ENCODE data around the gene SDHB. TPM values are rescaled to one million over a fixed set of nuclear protein-coding genes. Genes with fewer than 3 reads are reported as not detected.

Gene SDHB
- total RNA-seq, 6 experiments from 2014 or later: 112 to 128 (median 116) TPM

- peaks cover 5% of the 10 kb centered on the region for H3K9me3 Mint-ChIP-seq
- DNase-seq: no peak
- H3K36me3 Mint-ChIP-seq (ENCODE audit: low read depth): no peaks in the 10 kb centered on the region
- H3K4me3 Mint-ChIP-seq: no peak overlapping the region
- H3K27me3 Mint-ChIP-seq (ENCODE audit: insufficient read depth): peaks cover 46% of the 10 kb centered on the region
- H3K4me1 Mint-ChIP-seq (ENCODE audit: low read depth): peaks cover 9% of the 10 kb centered on the region; the same call in 1 of the 2 replicates
- H3K27ac Mint-ChIP-seq: no peak overlapping the region
- no peak for TF ChIP-seq CTCF (IDR thresholded peaks at IDR 0.05)
These were observed 44.0 kb upstream of the SDHB start for GRCh38 chr1:17097787-17098186.

DNA sequence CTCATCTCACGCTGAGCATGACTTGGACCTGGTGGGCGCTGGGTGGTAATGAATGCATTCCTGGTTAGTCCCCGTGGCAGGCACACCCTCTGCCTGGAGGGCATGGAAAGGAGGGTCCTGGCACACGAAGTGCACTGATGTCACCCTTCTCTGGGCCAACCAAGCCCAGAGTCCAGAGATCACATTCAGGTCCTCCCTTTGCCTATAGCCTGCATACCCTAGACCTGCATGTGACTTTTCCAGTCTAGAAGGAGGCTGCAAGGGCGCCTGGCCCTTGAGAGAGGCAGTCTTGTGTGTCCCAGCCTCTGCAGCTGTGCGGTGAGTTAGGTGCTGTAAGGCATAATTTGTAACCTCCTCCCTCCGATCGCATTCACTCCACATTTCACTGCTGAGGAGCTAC is 43.3 kb upstream of the SDHB start:
- H3K36me3 Mint-ChIP-seq (ENCODE audit: low read depth): no peaks in the 10 kb centered on the region
- TF ChIP-seq CTCF (IDR thresholded peaks at IDR 0.05): no peak
- DNase-seq: no peak
- H3K27me3 Mint-ChIP-seq (ENCODE audit: insufficient read depth): peaks cover 45% of the 10 kb centered on the region
- H3K4me3 Mint-ChIP-seq: no peak overlapping the region
- no peak overlapping the region for H3K27ac Mint-ChIP-seq
- H3K4me1 Mint-ChIP-seq (ENCODE audit: low read depth): peaks cover 9% of the 10 kb centered on the region; the same call in 1 of the 2 replicates
- peaks cover 7% of the 10 kb centered on the region for H3K9me3 Mint-ChIP-seq

DNA sequence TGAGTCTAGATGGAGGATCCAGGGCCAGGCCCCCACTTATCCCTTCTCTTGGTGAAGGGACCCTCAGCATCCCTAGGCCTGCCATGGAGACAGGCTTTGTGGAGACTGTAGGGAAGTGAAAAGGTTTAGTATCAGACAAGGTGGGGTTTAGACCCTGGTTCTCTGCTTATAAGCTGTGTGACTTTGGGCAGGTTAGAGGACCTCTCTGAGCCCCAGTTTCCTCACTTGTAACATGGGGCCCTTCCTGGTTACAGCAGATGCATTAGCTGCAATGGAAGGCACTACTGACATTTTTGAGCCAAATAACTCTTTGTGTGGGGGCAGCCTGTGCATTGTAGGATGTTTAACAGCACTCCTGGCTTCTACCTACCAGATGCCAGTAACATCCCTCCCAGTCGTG is 42.8 kb upstream of the SDHB start:
- Mint-ChIP-seq H3K27ac (no peak overlapping the region), H3K4me3 (no peak overlapping the region), H3K4me1 (ENCODE audit: low read depth) (peaks cover 9% of the 10 kb centered on the region; the same call in 1 of the 2 replicates), H3K27me3 (ENCODE audit: insufficient read depth) (peaks cover 44% of the 10 kb centered on the region), H3K36me3 (ENCODE audit: low read depth) (no peaks in the 10 kb centered on the region), H3K9me3 (peaks cover 8% of the 10 kb centered on the region)
- DNase-seq: no peak
- no peak for TF ChIP-seq CTCF (IDR thresholded peaks at IDR 0.05)

DNA sequence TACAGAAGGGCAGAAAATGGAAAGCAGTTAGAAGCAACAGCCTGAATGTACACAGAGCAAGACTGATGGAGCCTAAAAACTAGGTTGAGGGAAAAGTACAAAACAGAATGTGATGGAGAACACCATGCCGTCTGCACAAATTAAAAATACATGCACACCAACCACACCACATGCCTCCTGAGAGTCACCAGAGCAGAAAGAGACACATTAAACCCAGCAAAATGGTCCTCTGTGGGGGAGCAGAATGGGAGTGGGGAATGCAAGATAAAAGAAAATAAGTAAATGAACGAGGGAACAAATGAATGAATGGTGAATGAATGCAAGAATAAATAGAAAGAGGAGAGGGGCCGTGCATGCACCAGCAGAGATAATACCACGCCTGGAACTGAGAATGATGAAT is 41.3 kb upstream of the SDHB start:
- H3K27ac Mint-ChIP-seq: no peak overlapping the region
- H3K27me3 Mint-ChIP-seq (ENCODE audit: insufficient read depth): peaks cover 39% of the 10 kb centered on the region
- H3K4me1 Mint-ChIP-seq (ENCODE audit: low read depth): peaks cover 15% of the 10 kb centered on the region
- H3K36me3 Mint-ChIP-seq (ENCODE audit: low read depth): no peaks in the 10 kb centered on the region
- H3K9me3 Mint-ChIP-seq: peaks cover 8% of the 10 kb centered on the region
- DNase-seq: no peak
- no peak for TF ChIP-seq CTCF (IDR thresholded peaks at IDR 0.05)
- H3K4me3 Mint-ChIP-seq: no peak overlapping the region

DNA sequence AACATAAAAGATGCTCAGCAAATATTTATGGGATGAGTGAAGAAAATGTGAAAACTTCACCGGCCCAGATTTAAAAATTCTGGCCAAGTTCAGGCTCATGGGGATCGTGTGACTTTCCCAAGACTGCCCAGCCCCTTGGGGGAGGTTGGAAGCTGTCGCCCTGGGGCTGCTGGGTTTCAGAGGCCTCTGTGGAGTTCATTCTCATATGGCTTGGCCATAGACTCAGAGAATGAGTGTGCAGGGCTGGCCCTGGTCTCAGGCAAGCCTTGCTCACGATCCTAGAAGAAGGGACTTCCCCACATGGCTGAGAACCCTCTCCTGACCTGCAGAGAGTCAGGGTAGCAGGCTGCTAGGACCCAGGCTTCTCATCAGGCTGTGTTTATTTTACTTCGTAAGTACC is 40.8 kb upstream of the SDHB start:
- peak; percentile 10 for DNase-seq
- no peak overlapping the region for H3K27ac Mint-ChIP-seq
- H3K4me1 Mint-ChIP-seq (ENCODE audit: low read depth): peaks cover 15% of the 10 kb centered on the region

More for the DNA sequence above, 40.8 kb upstream of the SDHB start:
- Mint-ChIP-seq H3K4me3 (no peak overlapping the region), H3K36me3 (ENCODE audit: low read depth) (no peaks in the 10 kb centered on the region), H3K27me3 (ENCODE audit: insufficient read depth) (peaks cover 37% of the 10 kb centered on the region), H3K9me3 (peaks cover 8% of the 10 kb centered on the region)
- TF ChIP-seq CTCF (IDR thresholded peaks at IDR 0.05): no peak

Measured in HFFc6 (cell line).